GM18951 (cell line): ENCODE data around the gene ACSBG1.

Source experiments
- POLR2A ChIP-seq: IDR thresholded peaks from 4 replicates; pipeline ENCODE4 v1.6.1; 2011; ENCODE audit warnings: mild to moderate bottlenecking; ENCODE audit not compliant: insufficient read length, insufficient read depth; ENCODE audit errors: extremely low read depth
- in situ Hi-C: fragments of 300-500 bp; cut with MboI; formaldehyde crosslinking; loops from one replicate; pipeline ENCODE4 v1.12.0; 2022; ENCODE audit warnings: low sequenced_read_pairs, mixed read lengths, inconsistent platforms; ENCODE audit not compliant: unreplicated experiment

Gene ACSBG1

GRCh38 chr15:78177447-78177873 lies 56.9 kb downstream of the ACSBG1 start:
- no peak for TF ChIP-seq POLR2A
- in situ Hi-C loops: no loop called here

- in situ Hi-C loops: no loop called here
- TF ChIP-seq POLR2A: no peak
These were observed 59.0 kb downstream of the ACSBG1 start for GRCh38 chr15:78175330-78175729.

- in situ Hi-C loops: no loop called here
- no peak for TF ChIP-seq POLR2A
These were observed 60.0 kb downstream of the ACSBG1 start for GRCh38 chr15:78174401-78174800.

- no peak for TF ChIP-seq POLR2A
- in situ Hi-C loops: no loop called here
These were observed 62.4 kb downstream of the ACSBG1 start for GRCh38 chr15:78171864-78172472.

GRCh38 chr15:78170848-78171773 lies 63.3 kb downstream of the ACSBG1 start:
- no peak for TF ChIP-seq POLR2A
- in situ Hi-C loops: no loop called here

- no peak for TF ChIP-seq POLR2A
- in situ Hi-C loops: no loop called here
These were observed 65.8 kb downstream of the ACSBG1 start for GRCh38 chr15:78168608-78169007.

GRCh38 chr15:78167227-78167888 lies 67.0 kb downstream of the ACSBG1 start:
- no peak for TF ChIP-seq POLR2A
- in situ Hi-C loops: no loop called here

- TF ChIP-seq POLR2A: no peak
- in situ Hi-C loops: no loop called here
These were observed 70.4 kb downstream of the ACSBG1 start for GRCh38 chr15:78164010-78164409.

- in situ Hi-C loops: no loop called here
- TF ChIP-seq POLR2A: no peak
These were observed 72.3 kb downstream of the ACSBG1 start for GRCh38 chr15:78162038-78162437.

GRCh38 chr15:78159395-78159794 lies 75.0 kb downstream of the ACSBG1 start:
- no peak for TF ChIP-seq POLR2A
- in situ Hi-C loops: no loop called here

GRCh38 chr15:78157203-78157602 lies 77.2 kb downstream of the ACSBG1 start:
- in situ Hi-C loops: no loop called here

GRCh38 chr15:78156653-78157052 lies 77.7 kb downstream of the ACSBG1 start:
- in situ Hi-C loops: no loop called here
- TF ChIP-seq POLR2A: no peak

More at GRCh38 chr15:78157203-78157602, 77.2 kb downstream of the ACSBG1 start:
- TF ChIP-seq POLR2A: no peak

GRCh38 chr15:78155355-78155939 lies 78.9 kb downstream of the ACSBG1 start:
- TF ChIP-seq POLR2A: no peak
- in situ Hi-C loops: no loop called here
